ENCODE measurements around the gene XPNPEP1. TPM values are rescaled to one million over a fixed set of nuclear protein-coding genes. Genes with fewer than 3 reads are reported as not detected.

XPNPEP1 gene
- polyA plus RNA-seq, 1 donor (not counting 4 experiments of a cell fraction or from before 2014, with no cell fraction given): 96.2 TPM

- Histone ChIP-seq H3K9ac (ENCODE audit: control insufficient read depth, extremely low read depth, insufficient read depth, low read length) (no peak overlapping the region), H3K4me1 (ENCODE audit: control insufficient read depth, extremely low read depth, insufficient read depth, low read length) (no peaks in the 10 kb centered on the region), H3K4me2 (ENCODE audit: control insufficient read depth, extremely low read depth, insufficient read depth, low read depth, low read length) (no peak overlapping the region), H3K36me3 (ENCODE audit: control insufficient read depth in 2 of 2, extremely low read depth in 1 of 2, insufficient read depth in 2 of 2, low read length in 2 of 2) (no peaks in the 10 kb centered on the region), H3K79me2 (ENCODE audit: control insufficient read depth, insufficient read depth, low read length) (no peaks in the 10 kb centered on the region), H3K9me3 (ENCODE audit: control insufficient read depth, low read depth, low read length) (no peaks in the 10 kb centered on the region), H3K27ac (ENCODE audit: control insufficient read depth, insufficient read depth, low read length) (no peak overlapping the region), H3K4me3 (ENCODE audit: control insufficient read depth in 2 of 3, extremely low read depth in 1 of 3, insufficient read depth in 2 of 3, low read depth in 1 of 3, low read length in 3 of 3) (no peak overlapping the region), H3K9me1 (ENCODE audit: control insufficient read depth, extremely low read depth, insufficient read depth, low read length) (no peaks in the 10 kb centered on the region), H2AFZ (ENCODE audit: control insufficient read depth, low read length) (no peak overlapping the region), H4K20me1 (ENCODE audit: control insufficient read depth, extremely low read depth, insufficient read depth, low read length) (no peaks in the 10 kb centered on the region), H3K27me3 (ENCODE audit: control insufficient read depth, extremely low read depth, insufficient read depth, low read length) (no peaks in the 10 kb centered on the region)
- FAIRE-seq (no peak), DNase-seq (ENCODE audit: low read depth, low spot score) (no peak)
- TF ChIP-seq CTCF (optimal IDR thresholded peaks at IDR 0.05 in 1 of 3, IDR thresholded peaks at IDR 0.05 in 1 of 3, conservative IDR thresholded peaks at IDR 0.05 in 1 of 3; ENCODE audit: extremely low read depth in 1 of 3, insufficient read depth in 2 of 3, low read length in 3 of 3) (no peak), EZH2 (IDR thresholded peaks at IDR 0.05; ENCODE audit: low read length) (no peak)
- dilution Hi-C loops (cut with MboI; ENCODE audit: extremely low pct_ligation_motif_present, low sequenced_read_pairs): no loop called here
Observed at GRCh38 chr10:109968953-109969759, 45.8 kb upstream of the XPNPEP1 start.

GRCh38 chr10:109967739-109968088, 44.4 kb upstream of the XPNPEP1 start:
- dilution Hi-C loops (cut with MboI; ENCODE audit: extremely low pct_ligation_motif_present, low sequenced_read_pairs): no loop called here
- no peaks in the 10 kb centered on the region for H3K79me2 ChIP-seq (ENCODE audit: control insufficient read depth, insufficient read depth, low read length)
- no peak overlapping the region for H3K27ac ChIP-seq (ENCODE audit: control insufficient read depth, insufficient read depth, low read length)
- H4K20me1 ChIP-seq (ENCODE audit: control insufficient read depth, extremely low read depth, insufficient read depth, low read length): no peaks in the 10 kb centered on the region
- DNase-seq (ENCODE audit: low read depth, low spot score): no peak
- no peaks in the 10 kb centered on the region for H3K36me3 ChIP-seq (ENCODE audit: control insufficient read depth in 2 of 2, extremely low read depth in 1 of 2, insufficient read depth in 2 of 2, low read length in 2 of 2)
- no peak for FAIRE-seq
- H3K9me1 ChIP-seq (ENCODE audit: control insufficient read depth, extremely low read depth, insufficient read depth, low read length): no peaks in the 10 kb centered on the region
- no peak overlapping the region for H3K4me2 ChIP-seq (ENCODE audit: control insufficient read depth, extremely low read depth, insufficient read depth, low read depth, low read length)
- H3K9me3 ChIP-seq (ENCODE audit: control insufficient read depth, low read depth, low read length): no peaks in the 10 kb centered on the region
- H3K27me3 ChIP-seq (ENCODE audit: control insufficient read depth, extremely low read depth, insufficient read depth, low read length): no peaks in the 10 kb centered on the region
- H3K4me1 ChIP-seq (ENCODE audit: control insufficient read depth, extremely low read depth, insufficient read depth, low read length): no peaks in the 10 kb centered on the region
- no peak overlapping the region for H2AFZ ChIP-seq (ENCODE audit: control insufficient read depth, low read length)
- H3K9ac ChIP-seq (ENCODE audit: control insufficient read depth, extremely low read depth, insufficient read depth, low read length): no peak overlapping the region
- TF ChIP-seq EZH2 (IDR thresholded peaks at IDR 0.05; ENCODE audit: low read length): no peak
- TF ChIP-seq CTCF (optimal IDR thresholded peaks at IDR 0.05 in 1 of 3, IDR thresholded peaks at IDR 0.05 in 1 of 3, conservative IDR thresholded peaks at IDR 0.05 in 1 of 3; ENCODE audit: extremely low read depth in 1 of 3, insufficient read depth in 2 of 3, low read length in 3 of 3): no peak
- H3K4me3 ChIP-seq (ENCODE audit: control insufficient read depth in 2 of 3, extremely low read depth in 1 of 3, insufficient read depth in 2 of 3, low read depth in 1 of 3, low read length in 3 of 3): no peak overlapping the region
